Fibroblast of lung (primary cell): ENCODE results near the gene SLAMF8. TPM values are rescaled to one million over a fixed set of nuclear protein-coding genes. Genes with fewer than 3 reads are reported as not detected.

Source experiments
- DNase-seq, 2 donors: peaks; one replicate each; pipeline versions ENCODE4 v3.0.0 to v3.0.0-alpha.2; 2010; ENCODE audit warnings: low read depth in 2 of 2
- H2AFZ ChIP-seq: 2 replicates; pipeline ENCODE4 v1.5.1; 2012; ENCODE audit warnings: low read length, control low read depth, inconsistent platforms
- H3K27ac ChIP-seq: 2 replicates; pipeline ENCODE4 v1.5.1; 2011; ENCODE audit warnings: low read length, control low read depth; ENCODE audit not compliant: insufficient read depth
- H3K27me3 ChIP-seq: 2 replicates; pipeline ENCODE4 v1.5.1; 2011; ENCODE audit warnings: mild to moderate bottlenecking, low read length; ENCODE audit not compliant: control insufficient read depth, insufficient read depth
- H3K36me3 ChIP-seq: 2 replicates; pipeline ENCODE4 v1.5.1; 2011; ENCODE audit warnings: low read length; ENCODE audit not compliant: control insufficient read depth, insufficient read depth
- H3K4me1 ChIP-seq: 2 replicates; pipeline ENCODE4 v1.5.1; 2011; ENCODE audit warnings: low read length; ENCODE audit not compliant: control insufficient read depth, insufficient read depth; ENCODE audit errors: extremely low read depth
- H3K4me2 ChIP-seq: 2 replicates; pipeline ENCODE4 v1.5.1; 2011; ENCODE audit warnings: low read length, control low read depth; ENCODE audit not compliant: insufficient read depth; ENCODE audit errors: extremely low read depth
- H3K4me3 ChIP-seq, 4 experiments: fragments of 200-600 bp in 1 of 4; sonication (generic) in 1 of 4; replicated peaks in 1 of 4; 2 replicates each; pipeline ENCODE4 v1.5.1; 2011 to 2016; ENCODE audit warnings: low read length in 4 of 4, low read depth in 3 of 4, mild to moderate bottlenecking in 3 of 4, control low read depth in 2 of 4, inconsistent platforms in 1 of 4, mixed read lengths in 1 of 4; ENCODE audit not compliant: insufficient read depth in 1 of 4; ENCODE audit errors: control extremely low read depth in 1 of 4
- H3K79me2 ChIP-seq: 2 replicates; pipeline ENCODE4 v1.5.1; 2012; ENCODE audit warnings: mild to moderate bottlenecking, low read length, inconsistent platforms; ENCODE audit not compliant: control insufficient read depth, insufficient read depth
- H3K9ac ChIP-seq: 2 replicates; pipeline ENCODE4 v1.5.1; 2011; ENCODE audit warnings: mild to moderate bottlenecking, low read length, control low read depth; ENCODE audit not compliant: insufficient read depth
- H3K9me3 ChIP-seq: 2 replicates; pipeline ENCODE4 v1.5.1; 2012; ENCODE audit warnings: low read depth, low read length; ENCODE audit not compliant: control insufficient read depth, insufficient read depth
- H4K20me1 ChIP-seq: 2 replicates; pipeline ENCODE4 v1.5.1; 2011; ENCODE audit warnings: low read length; ENCODE audit not compliant: control insufficient read depth, insufficient read depth; ENCODE audit errors: extremely low read depth
- EZH2 ChIP-seq: IDR thresholded peaks from 2 replicates; pipeline ENCODE4 v1.5.1; 2012; ENCODE audit warnings: low read length, control low read depth, mild to moderate bottlenecking; ENCODE audit errors: missing control alignments
- polyA plus RNA-seq, 2 donors: library from polyadenylated mRNA; depleted of rRNA in 1 of 2; stranded (reverse) in 1 of 2; unstranded in 1 of 2; fragments of >200 nt; gene quantifications; 2 replicates each; pipeline ENCODE4 v1.2.1, GENCODE V29; 2011 to 2012; ENCODE audit warnings: missing spikeins in 1 of 2
- total RNA-seq: library from RNA; depleted of rRNA; stranded (reverse); fragments of >200 nt; gene quantifications from 2 replicates; pipeline ENCODE4 v1.2.1, GENCODE V29; 2014
- TF ChIP-seq, protein P1 (sequence below), 2 donors: IDR thresholded peaks in 1 of 2; conservative IDR thresholded peaks in 1 of 2; 1 replicate in 1 of 2; 2 replicates in 1 of 2; pipeline ENCODE4 v1.5.1; 2011 to 2012; ENCODE audit warnings: low read length in 2 of 2, control low read depth in 1 of 2, inconsistent platforms in 1 of 2, low read depth in 1 of 2, mild to moderate bottlenecking in 1 of 2

SLAMF8 gene
- total and polyA plus RNA-seq, 2 donors (not counting 1 experiment from before 2014, with no cell fraction given): not detected

DNA sequence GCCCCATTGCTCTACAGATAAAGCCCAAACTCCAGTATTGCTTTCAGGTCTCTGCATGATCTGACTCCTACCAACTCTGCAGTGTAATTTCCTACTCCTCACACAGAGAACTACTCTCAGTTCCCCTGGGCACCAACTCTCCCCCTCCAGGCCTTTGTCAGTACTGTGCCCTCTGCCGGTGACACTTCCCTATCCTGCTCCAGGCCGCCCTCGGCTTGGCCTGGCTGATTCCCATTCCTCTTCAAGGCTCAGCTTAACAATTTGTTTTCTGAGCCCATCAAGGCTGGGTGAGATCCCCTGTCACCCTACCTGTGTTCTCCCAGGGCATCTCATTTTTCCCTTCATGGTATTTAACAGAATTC, 2.6 kb downstream of the SLAMF8 start:
- H3K9ac ChIP-seq: no peak overlapping the region
- no peaks in the 10 kb centered on the region for H3K27me3 ChIP-seq
- H3K9me3 ChIP-seq: no peaks in the 10 kb centered on the region
- no peaks in the 10 kb centered on the region for H3K79me2 ChIP-seq
- no peaks in the 10 kb centered on the region for H3K36me3 ChIP-seq
- DNase-seq: no peak
- H3K4me1 ChIP-seq: peaks cover 2% of the 10 kb centered on the region
- no peaks in the 10 kb centered on the region for H4K20me1 ChIP-seq
- no peak overlapping the region for H2AFZ ChIP-seq
- no peak overlapping the region for H3K27ac ChIP-seq
- H3K4me3 ChIP-seq: no peak overlapping the region
- H3K4me2 ChIP-seq: no peak overlapping the region
- no peak for TF ChIP-seq EZH2
- TF ChIP-seq, protein P1, sequence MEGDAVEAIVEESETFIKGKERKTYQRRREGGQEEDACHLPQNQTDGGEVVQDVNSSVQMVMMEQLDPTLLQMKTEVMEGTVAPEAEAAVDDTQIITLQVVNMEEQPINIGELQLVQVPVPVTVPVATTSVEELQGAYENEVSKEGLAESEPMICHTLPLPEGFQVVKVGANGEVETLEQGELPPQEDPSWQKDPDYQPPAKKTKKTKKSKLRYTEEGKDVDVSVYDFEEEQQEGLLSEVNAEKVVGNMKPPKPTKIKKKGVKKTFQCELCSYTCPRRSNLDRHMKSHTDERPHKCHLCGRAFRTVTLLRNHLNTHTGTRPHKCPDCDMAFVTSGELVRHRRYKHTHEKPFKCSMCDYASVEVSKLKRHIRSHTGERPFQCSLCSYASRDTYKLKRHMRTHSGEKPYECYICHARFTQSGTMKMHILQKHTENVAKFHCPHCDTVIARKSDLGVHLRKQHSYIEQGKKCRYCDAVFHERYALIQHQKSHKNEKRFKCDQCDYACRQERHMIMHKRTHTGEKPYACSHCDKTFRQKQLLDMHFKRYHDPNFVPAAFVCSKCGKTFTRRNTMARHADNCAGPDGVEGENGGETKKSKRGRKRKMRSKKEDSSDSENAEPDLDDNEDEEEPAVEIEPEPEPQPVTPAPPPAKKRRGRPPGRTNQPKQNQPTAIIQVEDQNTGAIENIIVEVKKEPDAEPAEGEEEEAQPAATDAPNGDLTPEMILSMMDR (conservative IDR thresholded peaks at IDR 0.05 in 1 of 2, IDR thresholded peaks at IDR 0.05 in 1 of 2; ENCODE audit: low read depth in 1 of 2, low read length in 2 of 2): peak in 1 of 2 donors; percentile 11

DNA sequence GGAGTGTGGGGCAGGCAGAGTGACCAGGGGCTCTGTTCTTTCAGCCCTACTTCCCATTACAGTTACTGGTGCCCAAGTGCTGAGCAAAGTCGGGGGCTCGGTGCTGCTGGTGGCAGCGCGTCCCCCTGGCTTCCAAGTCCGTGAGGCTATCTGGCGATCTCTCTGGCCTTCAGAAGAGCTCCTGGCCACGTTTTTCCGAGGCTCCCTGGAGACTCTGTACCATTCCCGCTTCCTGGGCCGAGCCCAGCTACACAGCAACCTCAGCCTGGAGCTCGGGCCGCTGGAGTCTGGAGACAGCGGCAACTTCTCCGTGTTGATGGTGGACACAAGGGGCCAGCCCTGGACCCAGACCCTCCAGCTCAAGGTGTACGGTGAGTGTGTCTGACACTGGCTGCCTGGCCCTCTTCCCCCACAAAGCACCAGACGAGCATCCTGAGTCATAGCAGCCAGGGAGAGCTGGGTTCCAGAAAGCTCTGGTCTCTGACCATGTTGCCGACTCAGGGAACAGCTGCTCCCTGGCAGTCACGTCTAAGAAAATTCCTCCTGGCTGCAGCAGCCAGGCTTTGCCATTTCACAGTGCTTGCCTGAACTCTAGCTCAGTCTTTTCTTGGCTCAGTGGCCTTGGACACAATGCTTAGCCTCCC, 3.3 kb downstream of the SLAMF8 start:
- no peaks in the 10 kb centered on the region for H4K20me1 ChIP-seq
- peaks cover 2% of the 10 kb centered on the region for H3K4me1 ChIP-seq
- no peaks in the 10 kb centered on the region for H3K9me3 ChIP-seq
- no peaks in the 10 kb centered on the region for H3K27me3 ChIP-seq
- H3K36me3 ChIP-seq: no peaks in the 10 kb centered on the region
- peak; percentile 79 to 86 for DNase-seq
- H3K4me2 ChIP-seq: peak overlapping the region; percentile 35
- no peak overlapping the region for H3K9ac ChIP-seq
- no peak overlapping the region for H3K4me3 ChIP-seq
- no peak overlapping the region for H3K27ac ChIP-seq
- no peaks in the 10 kb centered on the region for H3K79me2 ChIP-seq
- TF ChIP-seq, protein P1 (conservative IDR thresholded peaks at IDR 0.05 in 1 of 2, IDR thresholded peaks at IDR 0.05 in 1 of 2; ENCODE audit: low read depth in 1 of 2, low read length in 2 of 2): no peak
- no peak overlapping the region for H2AFZ ChIP-seq

GRCh38 chr1:159830722-159831121, 4.0 kb downstream of the SLAMF8 start:
- no peak for TF ChIP-seq EZH2
- TF ChIP-seq, protein P1 (conservative IDR thresholded peaks at IDR 0.05 in 1 of 2, IDR thresholded peaks at IDR 0.05 in 1 of 2; ENCODE audit: low read depth in 1 of 2, low read length in 2 of 2): no peak
- H3K4me2 ChIP-seq: no peak overlapping the region
- H3K9ac ChIP-seq: no peak overlapping the region

More at GRCh38 chr1:159830722-159831121, 4.0 kb downstream of the SLAMF8 start:
- Histone ChIP-seq H3K79me2 (no peaks in the 10 kb centered on the region), H3K4me3 (no peak overlapping the region), H3K9me3 (no peaks in the 10 kb centered on the region), H2AFZ (no peak overlapping the region), H4K20me1 (no peaks in the 10 kb centered on the region), H3K4me1 (peaks cover 2% of the 10 kb centered on the region), H3K27me3 (no peaks in the 10 kb centered on the region), H3K27ac (no peak overlapping the region), H3K36me3 (no peaks in the 10 kb centered on the region)
- no peak for DNase-seq
